HG03108 (cell line): ENCODE results near the gene TMEM143.
A peak's percentile ranks its signal among the peaks of the same experiment; 100 is the strongest.
"Not testable (repeated sequence)": the region's sequence is repeated elsewhere in the genome, so short reads cannot be mapped to it uniquely, and the experiment has no call there.

ENCODE experiments used
- ATAC-seq: cut with Tn5 transposase; IDR thresholded peaks from one replicate; pipeline ENCODE4 v1.9.1; 2021; ENCODE audit warnings: moderate library complexity; ENCODE audit not compliant: unreplicated experiment

The TMEM143 gene

DNA sequence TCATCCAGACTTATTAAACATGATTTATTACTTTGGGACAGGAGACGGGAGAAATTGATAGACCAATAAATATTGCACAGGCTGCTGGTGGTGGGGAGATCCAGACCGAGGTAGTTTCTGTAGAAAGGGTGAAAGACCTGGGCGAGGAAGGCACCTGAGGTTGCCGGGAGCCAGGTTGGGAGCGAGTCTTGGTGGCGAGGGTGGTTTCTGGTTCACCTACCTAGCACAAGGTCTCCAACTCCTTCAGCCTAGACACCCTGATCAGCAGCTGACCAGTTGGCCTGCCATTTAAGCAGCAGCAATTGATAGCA is 31.4 kb downstream of the TMEM143 start:
- no peak for ATAC-seq

DNA sequence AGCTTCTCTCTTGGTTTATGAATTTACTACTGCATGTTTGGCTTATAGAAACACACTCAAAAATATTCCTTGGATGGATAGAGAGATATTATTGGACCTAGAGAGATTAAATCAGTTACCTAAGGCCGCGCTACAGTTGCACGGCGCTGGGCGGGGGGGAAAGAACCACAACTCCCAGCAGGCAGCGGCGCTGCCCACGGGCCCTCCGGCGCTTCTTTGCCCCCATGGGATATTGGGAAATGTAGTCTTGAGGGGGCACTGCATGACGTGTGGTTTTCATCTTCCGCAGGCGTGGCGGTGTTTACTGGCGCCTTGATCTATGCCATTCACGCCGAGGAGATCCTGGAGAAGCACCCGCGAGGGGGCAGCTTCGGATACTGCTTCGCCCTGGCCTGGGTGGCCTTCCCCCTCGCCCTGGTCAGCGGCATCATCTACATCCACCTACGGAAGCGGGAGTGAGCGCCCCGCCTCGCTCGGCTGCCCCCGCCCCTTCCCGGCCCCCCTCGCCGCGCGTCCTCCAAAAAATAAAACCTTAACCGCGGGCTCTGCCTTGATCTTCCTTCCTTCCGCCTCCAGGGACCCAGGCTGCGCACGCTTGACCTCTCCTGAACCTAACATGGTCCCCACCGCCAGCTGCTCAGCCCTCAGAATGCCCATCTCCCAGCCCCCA is 33.6 kb downstream of the TMEM143 start:
- peak; percentile 23 for ATAC-seq

DNA sequence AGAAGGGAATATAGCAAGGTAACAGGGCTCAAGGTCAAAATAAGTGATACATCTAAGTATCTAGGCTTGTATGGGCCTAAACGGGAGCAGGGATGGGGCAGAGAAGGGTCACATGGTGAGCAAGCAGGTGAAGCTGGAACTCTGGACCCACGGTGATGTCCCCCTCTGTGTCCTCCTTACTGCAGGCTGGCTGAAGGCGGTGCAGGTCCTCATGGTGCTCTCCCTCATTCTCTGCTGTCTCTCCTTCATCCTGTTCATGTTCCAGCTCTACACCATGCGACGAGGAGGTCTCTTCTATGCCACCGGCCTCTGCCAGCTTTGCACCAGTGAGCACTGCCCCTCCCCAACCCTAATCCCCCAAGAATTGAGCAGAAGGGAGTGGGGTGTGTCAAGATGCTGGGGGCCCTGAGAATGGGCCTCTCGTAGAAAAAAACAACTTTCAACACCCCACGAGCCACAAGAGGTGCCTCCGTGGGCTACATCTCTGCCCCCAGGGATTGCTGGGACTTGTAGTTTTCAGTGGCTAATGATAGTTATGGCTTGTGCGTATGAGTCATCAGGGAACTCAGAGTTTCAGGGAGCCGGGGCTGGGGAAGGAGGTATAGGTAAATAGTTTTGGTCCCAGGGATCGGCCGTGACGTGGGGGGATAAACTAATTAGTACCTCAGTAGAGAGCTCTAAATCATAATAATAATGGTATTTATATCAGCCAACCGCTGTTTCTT is 34.4 kb downstream of the TMEM143 start:
- ATAC-seq, result no peak

DNA sequence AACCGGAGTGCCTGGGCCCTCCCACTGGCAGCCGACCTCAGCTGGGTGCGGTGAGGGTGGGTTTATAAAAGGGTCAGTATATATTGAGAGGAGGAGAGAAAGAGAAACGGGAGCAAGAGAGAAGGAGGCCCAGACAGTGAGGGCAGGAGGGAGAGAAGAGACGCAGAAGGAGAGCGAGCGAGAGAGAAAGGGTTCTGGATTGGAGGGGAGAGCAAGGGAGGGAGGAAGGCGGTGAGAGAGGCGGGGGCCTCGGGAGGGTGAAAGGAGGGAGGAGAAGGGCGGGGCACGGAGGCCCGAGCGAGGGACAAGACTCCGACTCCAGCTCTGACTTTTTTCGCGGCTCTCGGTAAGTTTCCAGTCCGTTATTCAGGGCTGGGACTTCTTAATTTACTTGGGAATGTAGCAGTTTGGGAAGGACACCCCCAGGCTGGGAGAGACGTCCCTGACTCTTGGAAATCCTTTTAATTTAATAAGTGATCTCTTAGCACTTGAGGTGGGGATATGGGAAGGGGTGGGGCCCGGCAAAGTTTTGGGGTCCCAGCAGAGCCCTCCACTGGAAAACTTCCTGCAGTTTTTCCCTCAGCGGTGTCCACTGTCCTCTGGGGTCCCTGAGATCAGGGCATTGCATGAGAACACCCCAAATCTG is 38.4 kb downstream of the TMEM143 start, which contains the start of gene EMP3:
EMP3 (plus strand) TSS at position 288 of the 646 bp plus-strand sequence. CDS start 1,293 bp downstream, outside the sequence.
- ATAC-seq, result no peak

DNA sequence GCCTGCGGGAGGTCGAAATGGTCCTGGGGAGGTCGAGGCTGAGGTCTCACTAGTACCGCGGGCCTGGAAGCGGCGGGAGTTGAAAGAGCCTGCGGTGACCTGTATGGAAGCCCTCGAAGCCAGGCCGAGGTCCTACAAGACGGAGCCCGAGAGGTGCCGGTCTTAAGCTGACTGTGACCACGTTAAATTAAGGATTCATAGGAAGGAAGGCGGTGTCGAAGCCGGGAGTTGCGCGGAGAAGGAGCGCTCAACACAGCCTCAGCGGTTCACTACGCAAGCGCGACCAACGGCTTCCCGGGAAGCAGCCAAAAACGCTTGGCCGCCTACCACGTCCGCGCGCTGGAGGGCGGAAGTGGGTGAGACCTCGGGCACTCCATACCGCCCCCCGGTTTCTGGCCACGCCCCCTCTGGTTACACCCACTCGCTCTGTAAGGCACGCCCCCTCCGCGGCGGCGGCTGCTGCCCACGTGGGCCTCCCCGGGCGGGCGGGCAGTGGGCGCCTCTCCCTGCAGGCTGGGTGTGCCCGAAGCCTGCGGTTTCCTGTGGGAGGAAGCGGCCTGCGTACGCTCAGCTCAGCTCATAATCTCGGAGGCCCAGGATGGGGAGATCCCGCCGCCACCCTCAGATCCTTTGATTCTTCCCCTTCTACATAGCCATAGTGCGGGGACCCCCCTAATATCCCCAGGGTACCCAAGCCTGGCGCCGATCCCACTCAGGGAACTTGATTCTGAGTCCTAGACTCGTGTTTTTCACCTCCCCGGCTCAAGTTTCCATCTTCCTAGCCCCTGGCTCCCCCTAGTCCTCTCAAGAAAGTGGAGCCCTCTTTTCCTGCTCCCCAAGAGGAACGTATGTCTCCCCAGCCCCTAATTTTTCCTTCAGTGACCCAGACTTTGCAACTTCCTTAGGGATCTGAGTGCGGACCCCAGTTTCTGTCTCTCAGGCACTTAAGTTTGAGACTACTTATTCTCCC is 41.8 kb downstream of the TMEM143 start:
- peak; percentile 53 for ATAC-seq

DNA sequence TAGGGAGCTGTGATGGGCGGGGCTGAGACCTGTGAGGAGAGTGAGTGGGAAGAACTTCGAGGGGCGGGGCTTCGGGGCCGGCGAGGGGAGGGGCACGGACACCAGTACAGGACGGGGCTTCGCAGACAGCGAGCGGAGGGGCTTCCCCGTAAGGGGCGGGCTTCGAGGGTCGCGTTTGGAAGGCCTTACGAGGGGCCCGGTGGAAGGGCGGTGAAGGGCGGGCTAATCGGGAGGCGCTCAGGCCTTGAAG is 42.4 kb downstream of the TMEM143 start:
- ATAC-seq, result peak; percentile 49

DNA sequence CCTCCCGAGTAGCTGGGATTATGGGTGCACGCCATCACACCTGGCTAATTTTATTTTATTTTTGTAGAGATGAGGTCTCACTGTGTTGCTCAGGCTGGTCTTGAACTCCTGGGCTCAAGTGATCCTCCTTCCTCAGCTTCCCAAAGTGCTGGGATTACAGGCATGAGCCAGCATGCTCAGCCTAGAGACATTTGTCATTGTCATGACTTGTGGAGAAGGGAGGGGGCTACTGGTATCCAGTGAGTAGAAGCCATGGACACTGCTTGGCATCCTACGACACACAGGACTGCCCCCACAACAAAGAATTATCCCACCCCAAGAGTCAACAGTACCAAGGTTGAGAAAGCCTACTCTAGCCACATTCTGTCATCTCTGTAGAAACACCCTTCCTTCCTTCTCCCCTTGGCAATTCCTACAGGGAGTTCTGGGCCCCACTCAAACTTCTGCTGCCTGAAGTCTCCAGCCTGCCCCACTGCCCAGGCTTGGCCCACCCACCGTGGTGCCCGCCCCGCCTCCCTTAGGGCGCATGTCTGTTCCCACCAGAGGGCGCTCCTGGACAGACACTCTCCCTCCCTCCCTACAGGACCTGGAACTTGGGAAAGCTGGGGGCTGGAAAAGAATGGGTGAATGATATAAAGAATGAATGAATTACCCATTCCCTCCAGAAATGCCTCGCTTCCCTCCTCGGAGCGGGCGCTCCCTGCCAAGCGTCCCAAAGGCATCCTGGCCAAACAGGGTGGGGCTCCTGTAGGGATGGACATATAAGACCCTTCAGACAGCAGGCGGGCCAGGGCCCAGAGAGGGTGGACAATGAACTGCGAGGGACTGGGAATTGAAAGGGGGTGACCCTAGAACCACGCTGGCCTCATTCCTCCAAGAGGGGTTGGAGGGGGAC is 43.8 kb downstream of the TMEM143 start:
- no peak for ATAC-seq

DNA sequence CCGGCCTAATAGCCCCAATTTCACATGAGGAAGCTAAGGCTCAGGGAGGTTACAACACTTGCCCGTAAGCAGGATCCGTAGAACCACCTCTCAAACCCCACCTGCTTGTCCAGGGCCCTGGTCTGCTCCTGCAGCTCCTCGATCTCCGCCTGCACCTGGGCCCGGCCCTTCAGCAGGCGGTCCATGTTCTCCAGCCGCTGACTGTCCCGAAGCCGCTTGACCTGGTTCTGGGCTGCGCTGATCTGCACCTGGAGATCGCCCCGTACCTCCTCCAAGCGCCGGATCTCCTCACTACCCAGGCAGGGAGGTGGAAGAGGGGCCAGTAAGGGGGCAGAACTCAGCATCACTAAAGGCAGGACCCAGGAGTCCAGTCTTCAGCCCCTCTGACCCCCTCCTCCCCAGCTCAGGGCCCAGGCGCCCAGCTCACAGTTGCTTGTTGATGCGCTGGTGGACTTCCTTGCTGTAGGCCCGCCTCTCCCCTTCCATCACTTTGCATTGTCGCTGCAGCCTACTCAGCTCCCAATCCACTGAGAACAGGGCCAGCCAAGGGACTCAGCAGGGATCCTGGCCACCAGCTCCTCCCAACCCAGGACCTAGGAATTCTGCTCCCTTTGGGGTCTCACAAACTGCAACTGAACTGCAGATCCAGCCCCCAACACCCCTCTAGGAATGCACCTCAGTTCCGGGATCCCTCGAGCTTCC is 45.3 kb downstream of the TMEM143 start:
- ATAC-seq, result no peak

DNA sequence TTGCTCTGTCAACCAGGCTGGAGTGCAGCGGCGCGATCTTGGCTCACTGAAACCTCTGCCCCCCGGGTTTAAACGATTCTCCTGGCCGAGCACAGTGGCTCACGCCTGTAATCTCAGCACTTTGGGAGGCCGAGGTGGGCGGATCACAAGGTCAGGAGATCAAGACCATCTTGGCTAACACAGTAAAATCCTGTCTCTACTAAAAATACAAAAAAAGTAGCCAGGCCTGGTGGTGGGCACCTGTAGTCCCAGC is 46.1 kb downstream of the TMEM143 start:
- not testable (repeated sequence) for ATAC-seq

DNA sequence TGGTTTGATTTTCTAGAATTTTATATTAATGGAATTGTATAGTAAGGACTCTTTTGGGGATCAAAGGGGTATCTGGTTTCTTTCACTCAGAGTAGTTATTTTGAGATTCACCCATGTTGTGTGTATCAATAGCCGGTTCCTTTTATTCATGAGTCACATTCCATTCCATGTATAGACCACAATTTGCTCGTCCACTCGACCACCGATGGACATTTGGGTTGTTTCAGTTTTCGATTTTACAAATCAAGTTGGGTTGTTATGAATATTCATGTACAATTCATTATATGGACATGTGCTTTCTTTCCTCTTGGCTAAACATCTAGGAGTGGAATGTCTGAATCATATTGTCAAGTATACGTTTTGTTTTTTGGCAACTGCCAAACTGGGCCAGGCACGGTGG is 48.0 kb downstream of the TMEM143 start:
- ATAC-seq, result no peak

DNA sequence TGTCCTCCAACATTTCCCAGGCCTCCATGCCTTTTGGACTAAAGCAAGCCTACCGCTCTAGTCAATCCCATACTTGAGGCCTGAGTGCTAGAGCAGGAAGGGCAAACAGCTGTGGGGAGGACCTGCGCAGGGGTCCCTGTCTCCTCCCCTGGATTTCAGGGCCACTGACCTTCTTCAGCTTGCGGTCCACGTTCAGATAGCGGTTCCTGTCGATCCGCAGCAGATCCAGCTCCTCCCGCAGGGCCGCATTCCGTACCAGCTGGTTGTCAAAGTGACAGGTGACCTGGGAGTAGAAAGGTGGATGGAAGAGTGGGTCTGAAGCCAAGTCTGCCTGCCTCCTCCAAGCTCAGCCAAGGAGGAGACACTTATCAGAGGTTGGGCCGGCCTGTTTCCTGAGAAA is 52.4 kb downstream of the TMEM143 start:
- ATAC-seq, result no peak

DNA sequence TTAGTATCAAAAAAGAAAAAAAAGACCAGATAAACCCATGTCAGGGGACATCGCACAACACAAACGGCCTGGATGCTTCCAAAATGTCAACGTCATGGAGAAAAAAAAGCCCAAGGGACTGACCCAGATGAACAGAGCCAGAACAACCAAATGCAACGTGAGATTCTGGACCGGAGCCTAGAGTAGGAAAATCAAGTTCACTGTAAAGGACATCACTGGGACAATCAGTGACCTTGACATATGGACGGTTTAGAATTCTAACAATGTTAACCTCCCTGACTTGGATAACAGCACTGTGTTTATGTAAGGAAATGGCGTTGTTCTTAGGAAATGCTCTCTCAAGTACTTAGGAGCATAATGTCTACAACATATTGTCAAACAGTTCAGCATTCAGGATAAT is 53.5 kb downstream of the TMEM143 start:
- ATAC-seq, result no peak

DNA sequence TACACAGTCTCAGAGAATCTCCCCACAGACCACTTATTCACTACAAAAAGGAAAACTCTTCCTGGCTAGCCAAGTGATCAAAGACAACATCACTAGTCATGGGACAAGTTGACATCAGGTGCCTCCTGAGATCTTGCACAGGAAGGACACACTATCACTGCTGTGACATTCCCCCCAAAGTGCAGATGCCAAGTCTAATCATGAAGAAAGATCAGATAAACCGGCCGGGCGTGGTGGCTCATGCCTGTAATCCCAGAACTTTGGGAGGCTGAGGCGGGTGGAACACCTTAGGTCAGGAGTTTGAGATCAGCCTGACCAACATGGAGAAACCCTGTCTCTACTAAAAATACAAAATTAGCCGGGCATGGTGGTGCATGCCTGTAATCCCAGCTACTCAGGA is 54.0 kb downstream of the TMEM143 start:
- not testable (repeated sequence) for ATAC-seq

DNA sequence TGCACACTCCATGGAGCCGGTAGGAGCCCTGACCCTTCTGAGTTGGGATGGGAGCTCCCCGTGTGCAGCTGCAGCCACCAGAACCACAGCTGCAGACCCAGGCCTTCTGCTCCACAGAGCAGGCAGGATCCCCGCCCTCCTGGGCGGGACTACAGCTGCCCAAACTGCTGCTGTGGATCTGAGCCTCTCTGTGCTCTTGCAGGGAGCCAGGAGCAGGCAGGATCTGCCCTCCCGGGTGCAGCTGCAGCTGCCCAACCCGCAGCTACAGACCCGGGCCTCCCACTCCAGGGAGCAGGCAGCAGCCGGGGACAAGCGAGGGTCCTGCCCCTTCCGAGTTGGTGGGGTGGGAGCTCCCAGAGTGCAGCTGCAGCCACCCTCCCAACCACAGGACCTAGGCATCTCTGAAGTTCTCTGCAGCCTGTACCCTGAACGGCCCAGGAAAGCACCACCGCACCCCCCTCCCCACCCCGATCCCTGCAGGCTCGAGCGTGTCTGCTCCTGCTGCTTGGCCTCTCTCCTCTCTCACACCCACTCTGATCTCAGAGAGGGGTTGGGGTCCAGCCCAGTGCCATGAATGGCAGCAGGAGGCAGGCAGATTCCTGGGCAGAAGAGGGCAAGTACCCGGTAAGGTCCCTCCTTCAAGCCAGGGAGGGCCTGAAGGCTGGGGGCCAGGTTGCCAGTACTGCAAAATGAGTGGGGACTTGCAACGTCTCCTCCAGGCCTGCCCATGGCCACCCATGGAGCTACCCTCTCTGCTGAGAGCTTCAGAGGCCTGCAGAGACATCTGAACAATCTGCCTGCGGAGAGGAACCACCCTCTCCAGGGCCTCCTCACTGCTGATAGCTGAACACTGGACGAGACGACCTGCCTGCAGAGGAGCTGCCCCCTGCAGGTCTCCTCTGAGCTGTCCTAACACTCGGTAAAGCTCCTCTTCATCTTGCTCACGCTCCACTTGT is 54.8 kb downstream of the TMEM143 start:
- ATAC-seq, result no peak

DNA sequence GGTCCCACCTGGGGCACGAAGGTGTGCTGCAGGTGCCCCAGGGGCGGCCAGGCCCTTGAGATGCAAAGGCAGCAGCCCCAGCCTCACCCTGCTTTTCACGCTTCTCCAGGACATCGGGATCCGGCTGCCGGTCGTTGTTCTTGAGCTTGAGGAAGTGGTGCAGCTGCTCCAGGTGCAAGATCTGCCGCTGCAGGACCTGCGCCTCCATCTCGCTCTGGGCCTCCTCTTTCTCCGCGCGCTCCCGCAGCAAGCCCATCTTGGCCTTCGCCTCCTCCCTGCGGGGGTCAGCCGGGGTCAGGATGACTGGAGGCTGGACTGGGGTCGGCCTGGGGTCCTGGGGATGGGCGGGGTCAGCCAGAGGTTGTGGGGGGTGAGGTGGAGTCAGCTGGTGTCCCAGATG is 59.9 kb downstream of the TMEM143 start:
- no peak for ATAC-seq

DNA sequence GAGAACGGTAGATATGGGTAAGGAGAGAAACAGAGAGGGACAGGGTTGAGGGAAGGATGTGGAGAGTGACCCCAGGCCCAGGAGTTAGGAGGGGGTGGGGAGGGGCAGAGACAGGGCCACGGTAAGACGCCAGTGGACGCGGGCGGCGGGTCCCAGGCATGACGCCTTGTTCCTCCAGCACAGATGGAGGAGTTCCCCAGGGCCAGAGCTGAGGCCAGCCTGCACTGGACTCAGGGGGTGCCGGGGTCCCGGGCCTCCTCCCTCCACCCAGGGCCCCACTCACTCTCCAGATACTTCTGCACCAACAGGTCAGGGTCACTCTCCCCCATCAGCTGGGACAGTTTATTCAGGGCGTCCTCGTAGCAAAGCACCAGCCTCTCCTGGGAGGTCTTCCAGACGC is 60.4 kb downstream of the TMEM143 start:
- ATAC-seq, result no peak

DNA sequence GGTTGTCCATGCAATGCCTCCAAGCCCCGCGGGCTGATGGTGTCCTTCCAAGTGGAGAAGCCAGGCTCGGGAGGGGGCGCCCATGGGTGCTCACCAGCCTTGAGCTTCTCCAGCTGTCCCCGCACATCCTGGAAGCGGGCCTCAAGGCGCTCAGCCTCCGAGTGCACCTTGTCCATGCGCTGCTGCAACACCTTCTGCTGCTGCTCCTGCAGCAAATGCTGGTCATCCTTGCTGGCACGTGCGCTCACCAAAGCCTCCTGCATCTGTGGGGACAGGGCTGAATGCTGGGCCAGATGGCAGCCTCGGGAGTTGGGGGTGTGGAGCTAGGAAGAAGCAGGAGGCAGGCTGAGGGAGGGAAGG is 61.2 kb downstream of the TMEM143 start:
- ATAC-seq, result no peak

DNA sequence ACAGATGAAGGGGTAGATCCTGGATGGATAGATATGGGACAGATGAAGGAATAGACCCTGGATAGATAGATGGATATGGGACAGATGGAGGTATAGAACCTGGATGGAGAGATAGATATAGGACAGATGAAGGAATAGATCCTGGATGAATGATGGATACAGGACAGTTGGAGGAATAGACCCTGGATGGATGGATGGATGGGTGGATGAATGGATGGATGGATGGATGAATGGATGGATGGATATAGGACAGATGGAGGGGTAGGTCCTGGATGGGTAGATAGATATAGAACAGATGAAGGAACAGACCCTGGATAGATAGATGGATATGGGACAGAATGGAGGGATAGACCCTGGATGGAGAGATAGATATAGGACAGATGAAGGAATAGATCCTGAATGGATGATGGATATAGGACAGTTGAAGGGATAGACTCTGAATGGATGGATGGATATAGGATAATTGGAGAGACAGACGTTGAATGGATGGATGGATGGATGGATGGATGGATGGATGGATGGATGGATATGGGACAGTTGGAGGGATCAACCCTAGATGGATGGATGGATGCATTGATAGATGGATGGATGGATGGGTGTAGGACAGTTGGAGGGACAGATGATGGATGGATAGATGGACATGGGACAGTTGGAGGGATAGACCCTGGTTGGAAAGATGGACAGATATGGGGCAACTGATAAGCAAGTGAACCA is 61.7 kb downstream of the TMEM143 start:
- ATAC-seq, result no peak
